GM23338 (cell line): ENCODE measurements around the gene ASPM. TPM values are rescaled to one million over a fixed set of nuclear protein-coding genes. Genes with fewer than 3 reads are reported as not detected.

Experiments
- ATAC-seq: fragments of 200-7000 bp; cut with Tn5 transposase; 3 replicates; pipeline ENCODE4 v1.9.1; 2020
- DNase-seq: peaks from one replicate; pipeline ENCODE4 v3.0.0-alpha.2; 2015; ENCODE audit warnings: low spot score
- H2AFZ ChIP-seq: fragments of 200-600 bp; sonication (generic); 2 replicates; pipeline ENCODE4 v1.8.0; 2016; ENCODE audit warnings: antibody characterized with exemption, mild to moderate bottlenecking, moderate library complexity
- H3F3A ChIP-seq: fragments of 200-600 bp; sonication (generic); replicated peaks from 2 replicates; pipeline ENCODE4 v1.8.0; 2017; ENCODE audit warnings: antibody characterized with exemption, mixed run types, low read depth
- H3K27ac ChIP-seq: fragments of 200-600 bp; sonication (generic); 2 replicates; pipeline ENCODE4 v1.6.1; 2016; ENCODE audit warnings: low read depth
- H3K27me3 ChIP-seq: fragments of 200-600 bp; sonication (generic); 2 replicates; pipeline ENCODE4 v1.8.0; 2016; ENCODE audit warnings: mild to moderate bottlenecking, mixed run types, moderate library complexity; ENCODE audit not compliant: insufficient read depth
- H3K36me3 ChIP-seq: fragments of 200-600 bp; sonication (generic); 2 replicates; pipeline ENCODE4 v1.8.0; 2016; ENCODE audit warnings: mild to moderate bottlenecking; ENCODE audit not compliant: insufficient read depth
- H3K4me1 ChIP-seq: fragments of 200-600 bp; sonication (generic); 2 replicates; pipeline ENCODE4 v1.8.0; 2016; ENCODE audit warnings: mild to moderate bottlenecking, moderate library complexity; ENCODE audit not compliant: insufficient read depth
- H3K4me2 ChIP-seq: fragments of 200-600 bp; sonication (generic); 2 replicates; pipeline ENCODE4 v1.7.1; 2017; ENCODE audit warnings: mixed run types
- H3K4me3 ChIP-seq: fragments of 200-600 bp; sonication (generic); 2 replicates; pipeline ENCODE4 v1.6.1; 2016; ENCODE audit warnings: mixed run types
- H3K79me2 ChIP-seq: fragments of 200-600 bp; sonication (generic); replicated peaks from 2 replicates; pipeline ENCODE4 v1.8.0; 2017; ENCODE audit warnings: mild to moderate bottlenecking; ENCODE audit not compliant: insufficient read depth
- H3K9me2 ChIP-seq: fragments of 200-600 bp; sonication (generic); 2 replicates; pipeline ENCODE4 v1.8.0; 2017; ENCODE audit not compliant: insufficient read depth
- H4K20me1 ChIP-seq: fragments of 200-600 bp; sonication (generic); replicated peaks from 2 replicates; pipeline ENCODE4 v1.8.0; 2017; ENCODE audit warnings: mild to moderate bottlenecking; ENCODE audit not compliant: insufficient read depth
- H3K27ac Mint-ChIP-seq: 2 replicates; pipeline ENCODE4 v1.8.0; 2020; ENCODE audit warnings: inconsistent platforms, mild to moderate bottlenecking, moderate library complexity, mixed read lengths
- H3K27me3 Mint-ChIP-seq: 3 replicates; pipeline ENCODE4 v1.8.0; 2022; ENCODE audit warnings: low read depth, mild to moderate bottlenecking, moderate library complexity, mixed read lengths, inconsistent platforms; ENCODE audit not compliant: insufficient read depth, poor library complexity
- H3K36me3 Mint-ChIP-seq: 3 replicates; pipeline ENCODE4 v1.8.0; 2021; ENCODE audit warnings: low read depth, mild to moderate bottlenecking, inconsistent platforms, moderate library complexity, mixed read lengths
- H3K4me1 Mint-ChIP-seq: 3 replicates; pipeline ENCODE4 v1.8.0; 2020; ENCODE audit warnings: mild to moderate bottlenecking, inconsistent platforms, mixed read lengths
- H3K4me3 Mint-ChIP-seq: 3 replicates; pipeline ENCODE4 v1.8.0; 2021; ENCODE audit warnings: moderate library complexity, mild to moderate bottlenecking, inconsistent platforms, mixed read lengths
- H3K9me3 Mint-ChIP-seq: 3 replicates; pipeline ENCODE4 v1.8.0; 2020; ENCODE audit warnings: moderate library complexity, mild to moderate bottlenecking, inconsistent platforms, mixed read lengths
- POLR2AphosphoS5 ChIP-seq: IDR thresholded peaks from 2 replicates; pipeline ENCODE4 v1.6.1; 2016; ENCODE audit warnings: antibody characterized with exemption, low read depth
- REST ChIP-seq: IDR thresholded peaks from one replicate; pipeline ENCODE4 v1.6.1; 2018; ENCODE audit warnings: antibody characterized with exemption; ENCODE audit not compliant: unreplicated experiment
- STAT1 ChIP-seq: IDR thresholded peaks from one replicate; pipeline ENCODE4 v1.6.1; 2016; ENCODE audit warnings: antibody characterized with exemption; ENCODE audit not compliant: unreplicated experiment
- long read RNA-seq: library from polyadenylated mRNA; unstranded; transcript quantifications from one replicate; pipeline ENCODE4 v2.0.0, GENCODE V29; 2020; ENCODE audit not compliant: unreplicated experiment
- polyA plus RNA-seq: library from polyadenylated mRNA; unstranded; fragments of >200 nt; fragmentation: Nextera tagmentation; extraction: Ambion mirVana; gene quantifications from 2 replicates; pipeline ENCODE4 v1.2.1, GENCODE V29; 2016
- total RNA-seq: library from RNA; depleted of rRNA; stranded (reverse); fragments of >200 nt; shearing (Covaris generic); gene quantifications from 2 replicates; pipeline ENCODE4 v1.2.3, GENCODE V29; 2014; rRNA removed

ASPM gene
- total RNA-seq (64.9 and 65.4 TPM in 2 replicates), polyA plus RNA-seq (35.6 and 36.8 TPM in 2 replicates)
- long read RNA-seq, partial matches to known transcripts = 10 of 10 reads
- long read RNA-seq, other reads (novel, unspliced or antisense) = 0 of 10 reads

GRCh38 chr1:197146101-197147095 lies at the start of gene ASPM:
Gene ASPM, minus strand, starts transcription at chr1:197146669. Its CDS starts 232 bp downstream, at chr1:197146437.
- Histone ChIP-seq H3F3A (no peaks in the 10 kb centered on the region), H3K36me3 (peaks cover 20% of the 10 kb centered on the region; the same call in 1 of the 2 replicates), H3K9me2 (no peaks in the 10 kb centered on the region), H4K20me1 (peaks cover 10% of the 10 kb centered on the region), H2AFZ (peak within 1 kb of the TSS; percentile 49), H3K27me3 (no peaks in the 10 kb centered on the region), H3K4me3 (peak within 1 kb of the TSS; percentile 63), H3K27ac (peak within 1 kb of the TSS; percentile 98), H3K4me1 (no peaks in the 10 kb centered on the region; the same call in none of the 2 replicates), H3K79me2 (peaks cover 46% of the 10 kb centered on the region), H3K4me2 (peak within 1 kb of the TSS; percentile 82)
- Mint-ChIP-seq H3K27me3 (peaks cover 4% of the 10 kb centered on the region), H3K36me3 (peaks cover 20% of the 10 kb centered on the region), H3K9me3 (no peaks in the 10 kb centered on the region; the same call in 2 of the 3 replicates), H3K4me1 (no peaks in the 10 kb centered on the region; the same call in 1 of the 3 replicates), H3K4me3 (peak within 1 kb of the TSS; percentile 93), H3K27ac (peak within 1 kb of the TSS; percentile 98)
- peak; percentile 98 for DNase-seq
- TF ChIP-seq POLR2AphosphoS5 = peak; percentile 77
- TF ChIP-seq STAT1 = no peak
- ATAC-seq = peak; percentile 98

- Histone ChIP-seq H3K79me2 (peaks cover 76% of the 10 kb centered on the region), H3K4me3 (no peak overlapping the region), H4K20me1 (no peaks in the 10 kb centered on the region), H2AFZ (no peak overlapping the region), H3K27ac (no peak overlapping the region), H3K4me2 (peak overlapping the region; percentile 13; the same call in 1 of the 2 replicates), H3K36me3 (peaks cover 9% of the 10 kb centered on the region; the same call in 1 of the 2 replicates), H3K27me3 (no peaks in the 10 kb centered on the region), H3F3A (no peaks in the 10 kb centered on the region), H3K9me2 (no peaks in the 10 kb centered on the region), H3K4me1 (peaks cover 40% of the 10 kb centered on the region)
- DNase-seq = no peak
- peaks cover 41% of the 10 kb centered on the region for H3K4me1 Mint-ChIP-seq
- no peak overlapping the region for H3K4me3 Mint-ChIP-seq
- H3K9me3 Mint-ChIP-seq = no peaks in the 10 kb centered on the region
- ATAC-seq = no peak
- H3K36me3 Mint-ChIP-seq = peaks cover 3% of the 10 kb centered on the region; the same call in 2 of the 3 replicates
- H3K27ac Mint-ChIP-seq = no peak overlapping the region; the same call in 1 of the 2 replicates
- TF ChIP-seq REST = no peak
- no peaks in the 10 kb centered on the region for H3K27me3 Mint-ChIP-seq
These were observed 48.6 kb upstream of the ASPM start for GRCh38 chr1:197195100-197195499.
